Stimulated activated CD4-positive, alpha-beta T cell treated with anti-CD3 and anti-CD28 coated beads, Interleukin-4, amount 100 ng/mL, for 4 hours (primary cell): ENCODE results near the gene CACNB2.

Source experiments
- DNase-seq, 2 experiments: peaks; one replicate each; pipeline ENCODE4 v3.0.0-alpha.2; 2020

The CACNB2 gene

DNA sequence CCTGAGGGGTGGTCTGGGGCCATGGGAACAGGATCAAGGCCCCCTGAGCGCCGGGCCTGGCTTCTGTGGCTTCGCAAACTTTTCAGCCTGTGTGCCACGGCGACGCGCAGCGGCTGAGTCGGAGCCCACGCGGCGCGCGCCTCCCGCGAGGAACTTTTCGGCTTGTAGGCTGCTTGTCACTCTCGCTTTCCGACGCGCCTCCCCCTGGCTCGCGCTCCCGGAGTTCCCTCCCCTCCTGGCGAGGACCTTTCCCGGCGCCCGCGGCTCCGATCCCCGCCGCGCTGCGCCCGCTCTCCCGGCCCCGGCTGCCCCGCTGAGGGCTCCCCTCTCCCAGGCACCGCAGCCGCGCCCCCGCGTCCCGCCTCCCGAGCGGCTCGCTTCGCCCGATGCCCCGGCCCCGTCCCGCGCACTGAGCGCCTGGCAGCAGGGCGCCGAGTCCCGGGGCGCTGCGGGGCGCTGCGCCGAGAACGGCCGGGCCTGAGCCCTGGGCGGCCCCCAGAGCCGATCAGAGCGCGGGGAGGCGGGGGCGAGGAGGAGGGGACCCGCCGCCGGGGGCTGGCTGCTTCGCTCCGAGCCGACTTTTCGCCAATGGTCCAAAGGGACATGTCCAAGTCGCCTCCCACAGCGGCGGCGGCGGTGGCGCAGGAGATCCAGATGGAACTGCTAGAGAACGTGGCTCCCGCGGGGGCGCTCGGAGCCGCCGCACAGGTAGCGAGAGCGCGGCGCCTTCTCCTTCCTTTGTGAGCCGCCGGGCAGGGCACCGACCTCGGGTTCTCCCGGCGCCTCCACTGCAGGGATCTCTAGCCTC lies at the start of gene CACNB2:
Gene CACNB2 (plus strand): TSS at position 276 of the 808 bp plus-strand sequence.
- no peak for DNase-seq

DNA sequence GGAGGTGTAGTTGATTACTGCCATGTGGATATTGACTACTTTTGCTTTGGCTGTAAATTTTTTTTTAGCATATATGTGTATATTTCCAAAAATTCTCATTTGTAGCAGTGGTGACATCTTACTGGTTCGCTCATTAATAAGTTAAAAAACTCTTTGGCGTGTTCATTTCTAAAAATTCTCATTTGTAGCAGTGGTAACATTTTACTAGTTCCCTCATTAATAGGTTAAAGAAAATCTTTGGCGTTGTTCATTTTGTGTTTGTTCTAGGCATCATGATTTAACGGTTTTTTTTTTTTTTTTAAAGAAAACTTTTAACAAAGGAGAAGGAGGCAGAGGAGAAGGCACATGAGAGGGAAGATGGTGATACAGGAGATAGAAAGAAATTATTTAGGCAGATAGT lies 45.9 kb upstream of the CACNB2 start:
- DNase-seq: no peak

DNA sequence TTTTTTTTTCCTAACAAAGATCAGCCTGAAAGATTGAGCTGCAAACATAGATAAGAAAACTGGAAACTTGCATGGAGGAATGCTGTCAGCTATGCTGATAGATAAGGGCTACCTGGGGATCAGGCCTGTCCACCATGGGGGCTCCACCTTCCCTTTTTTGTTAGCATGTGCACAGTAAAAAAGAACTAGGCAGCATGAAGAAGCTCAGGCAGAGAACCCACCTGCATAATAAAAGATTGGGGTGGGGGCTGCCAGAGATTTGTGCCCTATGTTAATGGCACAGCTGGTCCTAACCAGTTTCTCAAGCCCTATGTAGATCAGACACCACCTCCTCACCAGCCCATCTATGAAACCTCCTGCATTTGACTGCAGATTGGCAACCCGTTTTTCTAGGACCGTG lies 45.4 kb upstream of the CACNB2 start:
- no peak for DNase-seq

DNA sequence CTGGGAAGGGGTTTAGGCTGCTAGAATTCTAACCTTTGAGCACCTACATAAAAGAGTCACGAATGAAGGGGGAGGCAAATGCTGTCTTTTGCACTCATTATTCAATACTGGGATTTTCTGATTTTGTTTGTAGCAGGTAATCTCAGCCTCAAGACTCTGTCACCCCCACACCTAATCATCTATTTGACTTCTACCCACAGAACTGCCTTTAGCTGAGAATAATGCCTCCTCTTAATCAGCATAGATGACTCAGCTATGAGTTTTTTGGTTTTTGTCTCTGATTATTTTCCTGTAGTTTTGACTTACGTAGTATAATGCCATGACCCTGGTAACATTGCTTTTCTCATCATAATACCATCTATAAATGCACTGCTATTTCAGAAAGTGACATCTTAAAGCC lies 42.7 kb upstream of the CACNB2 start:
- DNase-seq: no peak

DNA sequence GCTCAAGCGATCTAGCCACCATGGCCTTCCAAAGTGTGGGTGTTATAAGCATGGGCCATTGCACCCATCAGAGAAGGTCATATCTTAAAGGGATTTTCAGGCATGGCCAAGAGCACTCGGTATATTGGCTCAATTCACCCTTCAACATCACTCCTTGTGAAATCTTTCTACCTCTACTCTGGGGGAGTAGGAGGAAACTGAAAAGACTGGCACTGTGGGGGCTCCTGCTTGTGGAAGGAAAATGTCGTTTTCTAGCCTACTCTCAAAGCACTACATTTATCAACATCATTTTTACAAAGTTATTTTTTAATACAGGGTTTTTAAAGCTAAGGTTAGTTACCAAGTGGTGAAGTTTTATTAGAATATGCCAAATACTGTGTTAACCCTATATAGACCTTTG lies 42.0 kb upstream of the CACNB2 start:
- DNase-seq: no peak

DNA sequence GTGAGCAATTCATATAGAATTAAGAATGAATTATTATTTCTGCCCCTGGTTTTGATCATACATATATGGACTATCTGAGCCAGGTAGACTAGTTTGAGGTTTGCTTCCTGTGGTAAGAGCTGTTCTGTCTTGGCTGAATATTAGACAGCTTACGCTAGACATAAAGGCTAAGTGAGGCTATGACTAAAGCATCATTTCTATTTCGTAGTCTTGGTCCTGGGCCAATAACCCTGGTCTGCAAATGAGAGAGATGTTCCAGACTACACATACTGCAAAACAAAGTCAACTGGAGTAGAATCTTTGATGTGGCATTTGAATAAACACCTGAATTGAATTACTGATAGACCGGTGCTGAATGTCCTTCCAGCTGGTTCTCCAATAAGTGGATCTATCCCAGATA lies 40.8 kb upstream of the CACNB2 start:
- no peak for DNase-seq

DNA sequence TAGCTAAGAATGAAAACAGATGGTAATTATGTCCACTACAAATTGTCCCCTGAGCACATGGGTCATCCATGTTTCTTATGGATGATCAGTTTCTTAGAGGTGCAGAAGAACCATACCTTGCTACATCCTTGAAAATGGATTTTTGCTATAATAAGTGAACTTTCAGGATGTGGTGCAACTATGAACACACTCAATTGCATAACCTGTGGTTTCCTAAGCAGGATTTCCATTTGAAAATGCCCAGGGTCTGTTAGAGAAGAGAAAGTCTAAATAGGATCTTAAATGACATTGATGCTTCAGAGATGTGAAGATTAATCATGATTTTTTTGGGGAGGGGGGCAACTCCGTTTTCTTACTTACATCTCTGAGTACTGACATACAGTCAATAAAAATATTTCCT lies 39.6 kb upstream of the CACNB2 start:
- DNase-seq: no peak

DNA sequence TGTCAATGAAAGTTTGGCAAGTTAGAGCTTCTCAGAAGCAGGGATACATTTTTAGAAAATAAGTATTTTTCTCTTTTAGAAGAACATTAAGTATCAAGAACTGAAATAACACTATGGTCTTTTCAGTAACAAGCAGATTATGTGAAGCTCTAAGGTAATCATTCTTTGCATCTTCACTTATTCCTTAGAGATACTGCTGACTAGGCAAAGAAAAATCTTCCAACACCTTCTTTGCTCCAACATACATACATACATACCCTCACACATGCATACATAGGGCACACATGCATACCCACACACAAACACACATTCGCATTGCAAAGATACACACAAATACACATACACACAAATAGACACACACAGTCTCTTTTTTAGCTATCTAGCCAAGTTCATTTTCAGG lies 37.8 kb upstream of the CACNB2 start:
- DNase-seq: no peak

DNA sequence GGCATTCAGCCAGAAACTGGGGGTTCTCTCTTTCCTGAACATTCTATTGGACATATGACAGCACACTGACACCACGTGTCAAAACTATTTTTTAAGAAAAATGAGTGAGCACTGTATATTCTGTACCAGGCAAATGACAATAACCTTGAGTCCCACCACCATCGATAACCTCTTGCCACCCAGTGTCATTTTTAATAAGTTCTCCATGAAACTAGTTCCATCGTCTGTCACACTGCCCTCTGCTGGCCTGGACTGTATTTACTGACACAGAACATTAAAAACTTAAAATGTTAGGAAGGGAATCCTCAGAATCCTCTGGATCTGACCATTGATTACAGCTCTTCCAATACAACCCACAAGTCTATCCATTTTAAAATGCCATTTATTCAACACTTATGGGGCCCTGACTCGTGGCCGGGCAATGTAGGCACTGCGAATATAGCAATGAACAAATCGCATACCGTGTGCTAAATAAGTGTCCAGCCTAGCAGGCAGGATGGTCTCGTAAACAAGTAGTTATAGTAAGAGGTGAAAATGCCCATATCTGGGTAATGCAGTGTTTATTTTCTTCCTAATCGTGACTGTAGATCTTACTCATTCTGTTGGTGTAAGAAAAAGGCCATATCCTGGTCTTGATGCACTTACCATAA lies 35.9 kb upstream of the CACNB2 start:
- DNase-seq: peak in 1 of 2 experiments; percentile 43

DNA sequence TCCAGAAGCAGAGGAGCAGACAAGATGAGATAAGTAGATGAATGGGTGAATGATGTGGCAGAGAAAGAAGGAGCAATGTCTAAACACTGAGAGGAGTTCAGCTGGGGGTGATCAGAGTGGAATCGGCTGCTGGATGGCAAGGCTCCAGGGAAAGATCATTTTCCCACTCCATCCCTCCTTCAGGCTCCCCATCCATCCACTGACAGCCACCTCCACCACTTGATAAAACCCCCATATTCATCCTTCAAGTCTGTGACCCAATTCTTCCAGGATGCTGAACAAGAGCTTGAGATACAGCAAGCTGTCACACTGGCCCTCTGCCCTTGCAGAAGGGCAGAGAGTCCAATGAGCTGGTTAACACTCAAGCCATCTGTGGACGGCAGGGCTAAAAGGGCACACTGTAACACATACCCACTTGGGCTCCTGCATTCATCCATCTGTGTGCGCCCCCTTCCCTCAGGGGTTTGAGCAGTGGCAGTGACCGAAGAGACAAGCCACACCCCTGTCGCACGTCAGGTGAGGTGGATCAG lies 30.8 kb upstream of the CACNB2 start:
- no peak for DNase-seq

DNA sequence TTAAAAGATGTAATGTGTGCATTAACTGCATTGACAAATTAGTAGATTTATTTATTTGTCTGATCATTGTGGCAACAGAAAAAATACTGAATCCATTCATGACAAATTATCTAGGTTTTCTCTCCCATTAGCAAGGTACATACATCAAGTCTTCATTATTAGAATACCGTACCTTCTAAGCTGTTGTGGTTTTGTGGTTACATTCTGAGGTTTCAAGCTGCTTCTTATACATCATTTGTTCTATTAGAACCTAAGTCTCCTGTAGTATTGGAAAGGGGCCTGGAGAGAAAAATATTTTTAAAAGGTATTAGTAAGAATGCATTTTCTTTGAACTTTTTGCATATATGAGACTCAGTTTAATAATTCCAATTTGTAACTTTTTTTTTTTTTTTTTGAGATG lies 26.3 kb upstream of the CACNB2 start:
- DNase-seq: no peak

DNA sequence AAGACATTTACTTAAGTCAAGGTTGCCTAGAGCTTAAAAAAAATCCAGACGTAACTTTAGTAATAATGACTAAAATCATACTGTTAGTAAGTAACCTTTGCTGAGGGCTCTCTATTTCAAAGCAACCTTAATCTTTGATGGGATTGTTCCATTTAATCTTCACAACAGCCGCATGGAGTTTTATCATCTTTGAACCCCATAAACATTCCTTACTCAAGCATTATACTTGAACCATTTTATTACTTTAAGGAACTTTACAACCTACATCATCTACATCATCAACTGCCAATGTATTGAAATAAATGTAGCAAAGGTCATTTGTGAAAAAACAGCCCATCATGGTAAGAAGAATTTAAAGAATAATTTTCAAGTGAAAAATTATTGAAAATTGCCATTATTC lies 22.9 kb upstream of the CACNB2 start:
- no peak for DNase-seq

DNA sequence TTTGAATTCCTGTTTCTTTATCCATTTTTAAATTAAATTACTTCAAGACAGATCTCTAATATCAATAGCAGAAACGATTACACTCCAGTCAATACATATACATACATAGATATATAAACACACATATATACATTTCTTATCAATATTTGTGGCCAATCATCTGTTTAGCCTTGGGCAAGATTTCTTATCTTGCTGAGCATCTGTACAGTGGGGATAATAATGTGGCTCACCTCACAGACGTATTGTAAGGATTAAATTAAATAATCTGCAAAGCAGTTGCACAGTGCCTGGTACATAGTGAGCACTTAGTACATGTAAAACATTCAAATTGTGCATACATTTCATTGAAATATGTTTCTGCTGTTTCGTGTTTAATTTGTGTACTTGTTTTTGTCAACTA lies 17.5 kb upstream of the CACNB2 start:
- no peak for DNase-seq

DNA sequence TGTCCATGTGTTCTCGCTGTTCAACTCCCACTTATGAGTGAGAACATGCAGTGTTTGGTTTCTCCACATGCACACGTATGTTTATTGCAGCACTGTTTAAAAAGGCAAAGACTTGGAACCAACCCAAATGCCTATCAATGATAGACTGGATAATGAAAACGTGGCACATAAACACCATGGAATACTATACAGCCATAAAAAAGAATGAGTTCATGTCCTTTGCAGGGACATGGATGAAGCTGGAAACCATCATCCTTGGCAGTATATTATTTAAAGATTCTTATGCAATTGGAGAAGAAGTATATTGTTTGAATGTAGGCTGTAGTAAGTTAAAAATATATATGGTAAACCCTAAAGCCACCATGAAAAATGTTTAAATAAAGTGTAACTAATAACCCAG lies 7.2 kb upstream of the CACNB2 start:
- no peak for DNase-seq

DNA sequence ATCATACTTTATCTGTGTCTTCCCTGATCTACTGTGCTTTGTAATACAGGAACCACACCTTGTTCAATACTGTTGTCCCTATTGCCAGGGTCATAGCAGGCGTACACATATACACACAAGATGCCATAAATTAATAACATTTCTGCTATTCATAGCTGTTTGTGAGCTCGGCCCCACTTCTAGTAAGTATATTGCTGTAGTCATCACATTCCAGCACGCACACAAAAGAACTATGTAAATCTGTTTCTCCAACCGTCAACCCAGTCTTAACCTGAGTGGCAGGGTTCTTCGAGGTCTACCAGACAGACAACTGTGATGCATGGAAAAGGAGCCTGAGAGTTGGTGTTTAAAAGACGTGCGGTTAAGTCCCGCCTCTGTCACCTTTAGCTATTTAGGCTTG lies 5.7 kb upstream of the CACNB2 start:
- no peak for DNase-seq

DNA sequence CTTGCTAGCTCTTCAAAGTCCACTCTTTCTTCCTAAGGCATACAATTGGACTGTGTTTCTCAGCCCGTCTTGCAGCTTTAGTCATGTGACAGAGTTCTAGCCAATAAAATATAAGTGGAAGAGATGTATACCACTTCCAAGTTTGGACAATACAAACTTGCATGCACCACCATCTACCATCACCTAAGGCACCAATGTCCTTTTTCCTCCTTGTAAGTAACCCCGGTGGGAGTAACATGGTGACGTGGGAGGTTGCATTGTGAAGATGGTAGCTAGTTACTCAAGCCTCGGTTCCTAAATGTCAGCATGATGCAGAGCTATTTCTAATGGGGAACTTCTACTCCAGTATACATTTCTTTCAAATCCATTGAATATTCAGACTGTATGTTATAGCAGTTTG lies 5.3 kb upstream of the CACNB2 start:
- DNase-seq: no peak

DNA sequence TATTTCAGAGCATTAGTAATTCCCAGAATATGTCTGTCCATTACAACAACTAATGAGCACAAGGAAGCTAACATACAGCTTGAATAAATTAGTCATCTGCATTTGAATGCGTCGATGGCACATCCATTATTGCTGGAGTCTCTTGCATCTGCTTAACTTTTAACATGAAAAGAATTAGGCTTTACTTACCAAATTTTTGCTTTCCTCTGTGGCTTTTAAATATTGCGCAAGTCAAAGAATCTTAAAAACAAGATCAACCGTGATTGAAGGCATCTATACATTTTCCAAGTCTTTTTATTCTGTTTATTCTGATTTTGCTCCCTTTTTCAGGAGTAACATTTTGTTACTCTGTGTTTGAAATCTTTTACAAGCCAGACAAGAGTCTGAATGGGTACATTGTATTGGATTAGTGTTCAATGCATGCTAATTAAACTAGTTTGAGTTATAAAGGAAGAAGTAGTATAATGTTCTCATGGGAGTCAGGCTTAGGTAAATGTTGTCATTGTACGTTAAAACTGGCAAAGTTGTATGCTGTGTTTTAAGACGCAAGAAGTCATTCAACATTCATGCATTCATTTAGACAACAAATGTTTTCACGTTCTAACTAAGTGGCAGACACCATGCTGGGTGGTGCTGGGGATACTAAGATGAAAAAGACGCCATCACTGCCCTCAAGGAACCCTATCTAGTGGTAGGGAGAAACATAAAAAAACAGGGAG lies 4.0 kb upstream of the CACNB2 start:
- no peak for DNase-seq

DNA sequence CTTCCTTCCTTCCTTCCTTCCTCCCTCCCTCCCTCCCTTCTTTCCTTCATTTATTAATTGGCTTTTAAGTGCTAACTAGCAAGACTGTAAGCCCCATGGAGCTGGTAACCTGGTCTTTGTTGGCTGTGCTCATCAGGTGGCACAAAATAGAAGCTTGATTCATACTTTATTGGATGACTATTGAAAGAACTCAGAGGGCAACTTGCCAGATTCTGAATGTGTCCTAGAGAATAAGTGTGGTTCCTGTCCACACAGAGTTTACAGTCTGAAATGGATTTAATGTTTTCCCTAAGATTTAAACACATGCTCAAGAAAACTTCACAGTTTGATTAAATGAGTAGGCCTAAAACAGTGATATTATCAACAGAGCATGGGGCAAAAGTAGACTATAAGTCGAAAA lies 3.1 kb upstream of the CACNB2 start:
- no peak for DNase-seq

DNA sequence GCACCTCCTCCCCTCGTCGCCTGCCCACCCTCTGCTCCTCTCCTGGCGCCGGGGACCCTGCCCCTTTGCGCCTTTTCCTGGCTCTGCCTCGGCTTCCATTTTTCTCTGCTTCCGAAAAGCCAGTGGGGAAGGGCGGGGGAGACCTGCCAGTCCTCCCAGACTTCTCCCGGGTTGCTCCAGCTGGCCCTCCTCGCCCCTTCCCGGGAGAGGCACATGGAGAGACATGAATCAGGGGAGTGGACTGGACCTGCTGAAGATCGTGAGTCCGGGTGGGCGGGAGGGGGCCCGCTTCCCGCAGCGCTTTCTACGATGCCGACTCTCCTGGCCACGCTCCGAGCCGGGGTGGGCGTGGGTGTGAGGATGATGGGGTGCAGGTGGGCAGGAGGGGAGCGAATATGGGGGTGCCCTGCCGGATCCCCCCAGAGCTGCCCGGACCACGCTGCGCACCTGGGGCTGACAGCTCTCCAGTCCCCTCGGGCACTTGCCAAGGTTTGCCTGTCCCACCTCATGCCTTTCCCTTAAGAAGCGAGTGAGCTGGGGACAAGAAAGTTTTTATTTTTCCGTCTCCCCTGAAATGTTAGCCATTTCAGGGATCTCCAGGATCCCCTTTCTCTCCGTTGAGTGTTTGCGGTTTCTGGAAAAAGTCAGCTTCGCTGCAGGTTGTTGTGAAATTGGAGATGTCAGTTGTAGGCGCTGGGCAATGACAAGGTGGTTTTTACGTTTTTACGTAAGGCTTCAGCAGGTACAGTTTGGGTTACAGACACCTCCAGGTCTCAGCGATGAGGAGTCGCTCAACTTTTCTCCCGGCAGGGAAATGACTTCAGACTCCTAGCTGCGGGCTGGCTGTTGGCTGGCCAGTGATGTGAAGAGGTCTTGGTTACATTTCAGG lies 977 bp downstream of the CACNB2 start:
- no peak for DNase-seq

DNA sequence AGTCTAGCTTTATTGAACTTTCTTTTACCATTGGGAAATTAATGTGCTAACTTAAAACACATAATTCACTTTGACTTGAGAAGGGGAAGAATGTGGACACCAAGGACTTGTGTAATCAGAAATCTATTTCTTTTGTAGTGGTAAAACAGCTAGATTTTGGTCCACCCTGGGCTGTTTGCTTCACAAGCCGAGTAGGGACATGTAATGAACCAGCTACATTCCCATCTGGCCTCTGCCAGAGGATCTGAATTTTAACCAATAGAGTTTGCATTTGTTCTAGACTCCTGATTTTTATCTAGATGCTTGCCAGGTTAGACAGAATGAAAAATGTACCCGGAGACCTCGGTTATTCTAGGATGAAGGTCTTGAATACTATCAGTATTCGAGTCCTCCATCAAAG lies 1.9 kb downstream of the CACNB2 start:
- DNase-seq: no peak

DNA sequence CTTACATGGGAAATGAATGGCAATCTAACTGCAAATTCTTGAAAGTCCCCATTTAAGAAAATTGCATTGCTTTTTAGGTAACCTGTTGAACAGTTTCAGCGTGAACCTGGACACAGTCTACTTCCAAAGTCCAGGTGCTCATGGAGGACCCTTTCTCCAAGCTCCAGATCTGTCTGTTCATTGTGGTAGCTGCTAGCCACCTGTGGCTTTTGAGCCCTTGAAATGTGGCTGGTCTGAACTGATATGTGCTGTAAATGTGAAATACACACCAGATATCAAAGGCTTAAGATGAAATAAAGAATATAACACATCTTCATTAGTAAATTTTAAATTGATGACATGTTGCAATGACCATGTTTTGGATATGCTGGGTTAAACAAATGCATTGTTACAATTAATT lies 4.2 kb downstream of the CACNB2 start:
- no peak for DNase-seq

DNA sequence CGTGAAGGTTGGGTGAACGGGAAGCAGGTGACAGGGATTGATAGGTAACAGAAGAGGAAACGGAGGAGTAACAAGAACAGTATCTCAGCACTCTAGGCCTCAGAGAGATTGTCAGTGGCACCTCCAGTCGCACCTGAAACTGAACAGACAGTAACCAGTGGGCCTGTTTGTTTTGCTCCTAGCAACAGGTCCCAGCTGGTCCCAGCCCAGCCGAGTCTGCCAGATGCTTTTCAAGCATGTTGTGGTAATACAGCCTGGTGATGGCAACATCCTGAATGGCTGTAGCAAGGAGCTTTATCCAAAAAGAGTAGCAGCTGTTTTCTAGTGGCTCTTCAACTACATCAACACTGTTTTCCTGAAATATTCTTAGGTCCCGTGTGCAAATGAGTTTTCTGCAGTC lies 4.7 kb downstream of the CACNB2 start:
- DNase-seq: no peak

DNA sequence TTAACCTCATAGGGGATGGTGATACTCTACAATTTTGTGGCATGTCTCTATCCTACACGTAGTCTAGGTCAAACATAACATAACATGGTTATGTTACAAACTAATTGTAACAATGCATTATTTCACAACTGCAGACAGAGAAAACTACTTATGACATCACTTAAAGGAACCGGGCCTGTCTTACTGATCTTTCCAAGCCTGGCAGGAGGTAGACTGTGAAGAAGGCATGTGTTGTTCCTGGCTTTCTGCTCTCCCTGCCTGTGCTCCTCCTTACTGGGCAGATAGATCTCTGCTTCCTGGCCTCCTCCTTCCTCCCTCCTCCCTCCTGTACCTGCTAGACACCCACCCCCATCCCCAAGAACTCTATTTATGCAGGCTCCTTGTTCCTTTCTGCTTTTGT lies 5.4 kb downstream of the CACNB2 start:
- no peak for DNase-seq
